Activated CD4-positive, CD25-positive, alpha-beta regulatory T cell treated with anti-CD3 and anti-CD28 coated beads, Interleukin-2, amount 50 U/mL, for 72 hours (primary cell): ENCODE results near the gene CUX1.
"Not testable (repeated sequence)": the region's sequence is repeated elsewhere in the genome, so short reads cannot be mapped to it uniquely, and the experiment has no call there.

Source experiments
- DNase-seq: peaks from one replicate; pipeline ENCODE4 v3.0.0; 2021

CUX1 gene

GRCh38 chr7:101875283-101875846 lies 57.9 kb downstream of the CUX1 start:
- no peak for DNase-seq

- no peak for DNase-seq
These were observed 60.6 kb downstream of the CUX1 start for GRCh38 chr7:101877882-101878591.

- no peak for DNase-seq
These were observed 61.5 kb downstream of the CUX1 start for GRCh38 chr7:101878938-101879337.

GRCh38 chr7:101879565-101879964 lies 62.1 kb downstream of the CUX1 start:
- no peak for DNase-seq

GRCh38 chr7:101880282-101881054 lies 63.0 kb downstream of the CUX1 start:
- no peak for DNase-seq

- no peak for DNase-seq
These were observed 64.6 kb downstream of the CUX1 start for GRCh38 chr7:101882005-101882421.

GRCh38 chr7:101882595-101883564 lies 65.5 kb downstream of the CUX1 start:
- DNase-seq = no peak

GRCh38 chr7:101884671-101885596 lies 67.5 kb downstream of the CUX1 start:
- no peak for DNase-seq

- DNase-seq = no peak
These were observed 68.2 kb downstream of the CUX1 start for GRCh38 chr7:101885597-101885955.

GRCh38 chr7:101887352-101887751 lies 69.9 kb downstream of the CUX1 start:
- DNase-seq = not testable (repeated sequence)

GRCh38 chr7:101888564-101888963 lies 71.1 kb downstream of the CUX1 start:
- not testable (repeated sequence) for DNase-seq

GRCh38 chr7:101890749-101891523 lies 73.5 kb downstream of the CUX1 start:
- DNase-seq = no peak

- DNase-seq = no peak
These were observed 74.7 kb downstream of the CUX1 start for GRCh38 chr7:101891936-101892640.

GRCh38 chr7:101893341-101894082 lies 76.1 kb downstream of the CUX1 start:
- DNase-seq = no peak

GRCh38 chr7:101896316-101896715 lies 78.9 kb downstream of the CUX1 start:
- no peak for DNase-seq

- no peak for DNase-seq
These were observed 79.5 kb downstream of the CUX1 start for GRCh38 chr7:101896941-101897340.

GRCh38 chr7:101898106-101898505 lies 80.7 kb downstream of the CUX1 start:
- DNase-seq = no peak

GRCh38 chr7:101899616-101900015 lies 82.2 kb downstream of the CUX1 start:
- DNase-seq = no peak

GRCh38 chr7:101900103-101900502 lies 82.7 kb downstream of the CUX1 start:
- DNase-seq = no peak
